ENCODE data around the gene EPHA4. TPM values are rescaled to one million over a fixed set of nuclear protein-coding genes. Genes with fewer than 3 reads are reported as not detected.
A peak's percentile ranks its signal among the peaks of the same experiment; 100 is the strongest.

Gene EPHA4
- total RNA-seq, 1 donor from 2014 or later = 11.9 TPM

- DNase-seq (no peak), ATAC-seq (ENCODE audit: poor library complexity) (no peak)
- intact Hi-C loops (cut with DNase I) = no loop called here
Observed at GRCh38 chr2:221461901-221462300, 110.2 kb downstream of the EPHA4 start.

GRCh38 chr2:221460136-221460535 is 112.0 kb downstream of the EPHA4 start:
- DNase-seq = no peak
- intact Hi-C loops (cut with DNase I) = no loop called here
- ATAC-seq (ENCODE audit: poor library complexity) = no peak

- intact Hi-C loops (cut with DNase I) = no loop called here
- DNase-seq = no peak
- ATAC-seq (ENCODE audit: poor library complexity) = no peak
Observed at GRCh38 chr2:221458578-221458977, 113.5 kb downstream of the EPHA4 start.

- intact Hi-C loops (cut with DNase I) = no loop called here
- DNase-seq = no peak
- ATAC-seq (ENCODE audit: poor library complexity) = no peak
Observed at GRCh38 chr2:221455214-221455613, 116.9 kb downstream of the EPHA4 start.

- no peak for DNase-seq
- intact Hi-C loops (cut with DNase I) = no loop called here
- no peak for ATAC-seq (ENCODE audit: poor library complexity)
Observed at GRCh38 chr2:221454459-221455105, 117.5 kb downstream of the EPHA4 start.

- DNase-seq = no peak
- intact Hi-C loops (cut with DNase I) = no loop called here
- no peak for ATAC-seq (ENCODE audit: poor library complexity)
Observed at GRCh38 chr2:221451862-221452788, 120.0 kb downstream of the EPHA4 start.

GRCh38 chr2:221450280-221450679 is 121.8 kb downstream of the EPHA4 start:
- intact Hi-C loops (cut with DNase I) = no loop called here
- no peak for DNase-seq
- no peak for ATAC-seq (ENCODE audit: poor library complexity)

- intact Hi-C loops (cut with DNase I) = no loop called here
- DNase-seq (no peak), ATAC-seq (ENCODE audit: poor library complexity) (no peak)
Observed at GRCh38 chr2:221449406-221449805, 122.7 kb downstream of the EPHA4 start.

- ATAC-seq (ENCODE audit: poor library complexity) (no peak), DNase-seq (no peak)
- intact Hi-C loops (cut with DNase I) = no loop called here
Observed at GRCh38 chr2:221448844-221449390, 123.2 kb downstream of the EPHA4 start.

- DNase-seq (no peak), ATAC-seq (ENCODE audit: poor library complexity) (no peak)
- intact Hi-C loops (cut with DNase I) = no loop called here
Observed at GRCh38 chr2:221448057-221448843, 123.9 kb downstream of the EPHA4 start.

GRCh38 chr2:221447310-221447709 is 124.8 kb downstream of the EPHA4 start:
- DNase-seq = no peak
- no peak for ATAC-seq (ENCODE audit: poor library complexity)
- intact Hi-C loops (cut with DNase I) = no loop called here

GRCh38 chr2:221446140-221446539 is 126.0 kb downstream of the EPHA4 start:
- ATAC-seq (ENCODE audit: poor library complexity) = no peak
- intact Hi-C loops (cut with DNase I) = no loop called here
- no peak for DNase-seq

GRCh38 chr2:221444106-221444505 is 128.0 kb downstream of the EPHA4 start:
- intact Hi-C loops (cut with DNase I) = no loop called here
- ATAC-seq (ENCODE audit: poor library complexity) = peak; percentile 95

GRCh38 chr2:221443645-221444044 is 128.5 kb downstream of the EPHA4 start:
- intact Hi-C loops (cut with DNase I) = no loop called here
- ATAC-seq (ENCODE audit: poor library complexity) = no peak
- no peak for DNase-seq

More at GRCh38 chr2:221444106-221444505, 128.0 kb downstream of the EPHA4 start:
- peak; percentile 46 for DNase-seq

- ATAC-seq (ENCODE audit: poor library complexity) = no peak
- no peak for DNase-seq
- intact Hi-C loops (cut with DNase I) = no loop called here
Observed at GRCh38 chr2:221442128-221442527, 130.0 kb downstream of the EPHA4 start.

- intact Hi-C loops (cut with DNase I) = no loop called here
- ATAC-seq (ENCODE audit: poor library complexity) (no peak), DNase-seq (no peak)
Observed at GRCh38 chr2:221439761-221440479, 132.2 kb downstream of the EPHA4 start.

- DNase-seq (no peak), ATAC-seq (ENCODE audit: poor library complexity) (no peak)
- intact Hi-C loops (cut with DNase I) = no loop called here
Observed at GRCh38 chr2:221437056-221437455, 135.0 kb downstream of the EPHA4 start.

- DNase-seq = no peak
- intact Hi-C loops (cut with DNase I) = no loop called here
- no peak for ATAC-seq (ENCODE audit: poor library complexity)
Observed at GRCh38 chr2:221435171-221435570, 136.9 kb downstream of the EPHA4 start.
